Central memory CD8-positive, alpha-beta T cell (primary cell): ENCODE results near the gene TMEM135.
"Not testable (repeated sequence)": the region's sequence is repeated elsewhere in the genome, so short reads cannot be mapped to it uniquely, and the experiment has no call there.

Experiments
- ATAC-seq: fragments of 150-1000 bp; cut with Tn5 transposase; replicated peaks from 2 replicates; pipeline ENCODE4 v1.10.0; 2022; ENCODE audit warnings: mild to moderate bottlenecking, moderate FRiP score, moderate number of reproducible peaks; ENCODE audit not compliant: poor library complexity, severe bottlenecking; ENCODE audit errors: extremely low read depth
- DNase-seq, 2 donors: peaks; one replicate each; pipeline ENCODE4 v3.0.0; 2021; ENCODE audit warnings: low spot score in 2 of 2
- H3K27ac Mint-ChIP-seq: one replicate; pipeline ENCODE4 v1.8.0; 2022; ENCODE audit warnings: low read depth, mild to moderate bottlenecking, moderate library complexity, mixed read lengths
- H3K27me3 Mint-ChIP-seq: one replicate; pipeline ENCODE4 v1.8.0; 2022; ENCODE audit warnings: mixed read lengths
- H3K36me3 Mint-ChIP-seq: one replicate; pipeline ENCODE4 v1.8.0; 2022; ENCODE audit warnings: mild to moderate bottlenecking, moderate library complexity, mixed read lengths; ENCODE audit not compliant: insufficient read depth
- H3K4me1 Mint-ChIP-seq: one replicate; pipeline ENCODE4 v1.8.0; 2022; ENCODE audit warnings: mixed read lengths
- H3K4me3 Mint-ChIP-seq: one replicate; pipeline ENCODE4 v1.8.0; 2022; ENCODE audit warnings: mild to moderate bottlenecking, moderate library complexity, mixed read lengths
- H3K9me3 Mint-ChIP-seq: one replicate; pipeline ENCODE4 v1.8.0; 2022; ENCODE audit warnings: mixed read lengths

The TMEM135 gene

GRCh38 chr11:87141322-87141721 lies 103.6 kb downstream of the TMEM135 start:
- no peak for DNase-seq
- no peak overlapping the region for H3K27ac Mint-ChIP-seq

GRCh38 chr11:87141980-87142514 lies 104.3 kb downstream of the TMEM135 start:
- ATAC-seq (no peak), DNase-seq (no peak)
- peaks cover 19% of the 10 kb centered on the region for H3K4me1 Mint-ChIP-seq
- peaks cover 1% of the 10 kb centered on the region for H3K36me3 Mint-ChIP-seq
- H3K27me3 Mint-ChIP-seq = no peaks in the 10 kb centered on the region
- H3K9me3 Mint-ChIP-seq = no peaks in the 10 kb centered on the region
- no peak overlapping the region for H3K4me3 Mint-ChIP-seq
- no peak overlapping the region for H3K27ac Mint-ChIP-seq

More at GRCh38 chr11:87141322-87141721, 103.6 kb downstream of the TMEM135 start:
- ATAC-seq = no peak
- Mint-ChIP-seq H3K9me3 (no peaks in the 10 kb centered on the region), H3K4me3 (no peak overlapping the region), H3K36me3 (peaks cover 2% of the 10 kb centered on the region), H3K4me1 (peaks cover 19% of the 10 kb centered on the region), H3K27me3 (no peaks in the 10 kb centered on the region)

- H3K27me3 Mint-ChIP-seq = no peaks in the 10 kb centered on the region
- no peaks in the 10 kb centered on the region for H3K9me3 Mint-ChIP-seq
- peak overlapping the region; percentile 65 for H3K27ac Mint-ChIP-seq
- ATAC-seq = no peak
- H3K4me3 Mint-ChIP-seq = no peak overlapping the region
- H3K36me3 Mint-ChIP-seq = no peaks in the 10 kb centered on the region
- no peak for DNase-seq
- H3K4me1 Mint-ChIP-seq = peaks cover 19% of the 10 kb centered on the region
Observed at GRCh38 chr11:87142594-87142993, 104.9 kb downstream of the TMEM135 start.

GRCh38 chr11:87143641-87144040 lies 105.9 kb downstream of the TMEM135 start:
- Mint-ChIP-seq H3K9me3 (no peaks in the 10 kb centered on the region), H3K27ac (peak overlapping the region; percentile 65), H3K36me3 (no peaks in the 10 kb centered on the region), H3K27me3 (no peaks in the 10 kb centered on the region), H3K4me1 (peaks cover 19% of the 10 kb centered on the region), H3K4me3 (no peak overlapping the region)
- DNase-seq = no peak
- no peak for ATAC-seq

GRCh38 chr11:87144252-87144651 lies 106.5 kb downstream of the TMEM135 start:
- Mint-ChIP-seq H3K4me1 (peaks cover 22% of the 10 kb centered on the region), H3K4me3 (no peak overlapping the region), H3K36me3 (no peaks in the 10 kb centered on the region), H3K27me3 (no peaks in the 10 kb centered on the region), H3K9me3 (no peaks in the 10 kb centered on the region), H3K27ac (no peak overlapping the region)
- DNase-seq (no peak), ATAC-seq (no peak)

- H3K4me3 Mint-ChIP-seq = no peak overlapping the region
- no peaks in the 10 kb centered on the region for H3K27me3 Mint-ChIP-seq
- peaks cover 32% of the 10 kb centered on the region for H3K4me1 Mint-ChIP-seq
- no peaks in the 10 kb centered on the region for H3K36me3 Mint-ChIP-seq
- ATAC-seq (no peak), DNase-seq (no peak)
- no peaks in the 10 kb centered on the region for H3K9me3 Mint-ChIP-seq
- no peak overlapping the region for H3K27ac Mint-ChIP-seq
Observed at GRCh38 chr11:87148749-87149148, 111.0 kb downstream of the TMEM135 start.

- not testable (repeated sequence) for DNase-seq, H3K36me3 Mint-ChIP-seq, ATAC-seq, H3K27ac Mint-ChIP-seq, H3K27me3 Mint-ChIP-seq, H3K9me3 Mint-ChIP-seq, H3K4me3 Mint-ChIP-seq
- H3K4me1 Mint-ChIP-seq = peaks cover 37% of the 10 kb centered on the region
Observed at GRCh38 chr11:87149782-87150181, 112.0 kb downstream of the TMEM135 start.

GRCh38 chr11:87150936-87151335 lies 113.2 kb downstream of the TMEM135 start:
- H3K9me3 Mint-ChIP-seq = no peaks in the 10 kb centered on the region
- DNase-seq (no peak), ATAC-seq (no peak)
- H3K36me3 Mint-ChIP-seq = no peaks in the 10 kb centered on the region
- no peak overlapping the region for H3K27ac Mint-ChIP-seq
- H3K4me3 Mint-ChIP-seq = no peak overlapping the region
- H3K27me3 Mint-ChIP-seq = no peaks in the 10 kb centered on the region
- peaks cover 31% of the 10 kb centered on the region for H3K4me1 Mint-ChIP-seq

GRCh38 chr11:87154246-87154645 lies 116.5 kb downstream of the TMEM135 start:
- no peak overlapping the region for H3K27ac Mint-ChIP-seq
- DNase-seq = no peak
- H3K36me3 Mint-ChIP-seq = no peaks in the 10 kb centered on the region
- H3K9me3 Mint-ChIP-seq = no peaks in the 10 kb centered on the region
- no peaks in the 10 kb centered on the region for H3K27me3 Mint-ChIP-seq
- no peak overlapping the region for H3K4me3 Mint-ChIP-seq
- H3K4me1 Mint-ChIP-seq = peaks cover 37% of the 10 kb centered on the region
- ATAC-seq = no peak

- no peak overlapping the region for H3K4me3 Mint-ChIP-seq
- no peaks in the 10 kb centered on the region for H3K9me3 Mint-ChIP-seq
- ATAC-seq (no peak), DNase-seq (no peak)
- no peaks in the 10 kb centered on the region for H3K36me3 Mint-ChIP-seq
- H3K27me3 Mint-ChIP-seq = no peaks in the 10 kb centered on the region
- no peak overlapping the region for H3K27ac Mint-ChIP-seq
- peaks cover 29% of the 10 kb centered on the region for H3K4me1 Mint-ChIP-seq
Observed at GRCh38 chr11:87156970-87157369, 119.2 kb downstream of the TMEM135 start.

GRCh38 chr11:87169076-87169475 lies 131.3 kb downstream of the TMEM135 start:
- H3K4me1 Mint-ChIP-seq = peaks cover 23% of the 10 kb centered on the region
- H3K9me3 Mint-ChIP-seq = peaks cover 31% of the 10 kb centered on the region
- ATAC-seq, H3K27ac Mint-ChIP-seq, H3K27me3 Mint-ChIP-seq, H3K4me3 Mint-ChIP-seq, H3K36me3 Mint-ChIP-seq, DNase-seq: not testable (repeated sequence)

- H3K9me3 Mint-ChIP-seq = peaks cover 12% of the 10 kb centered on the region
- peaks cover 23% of the 10 kb centered on the region for H3K4me1 Mint-ChIP-seq
- peaks cover 2% of the 10 kb centered on the region for H3K36me3 Mint-ChIP-seq
- H3K4me3 Mint-ChIP-seq = no peak overlapping the region
- H3K27ac Mint-ChIP-seq = peak overlapping the region; percentile 47
- ATAC-seq (peak; percentile 82), DNase-seq (no peak)
- H3K27me3 Mint-ChIP-seq = no peaks in the 10 kb centered on the region
Observed at GRCh38 chr11:87173185-87174039, 135.7 kb downstream of the TMEM135 start.

- H3K27me3 Mint-ChIP-seq = no peaks in the 10 kb centered on the region
- H3K36me3 Mint-ChIP-seq = peaks cover 2% of the 10 kb centered on the region
- no peak overlapping the region for H3K4me3 Mint-ChIP-seq
- peak overlapping the region; percentile 47 for H3K27ac Mint-ChIP-seq
- ATAC-seq = no peak
- H3K4me1 Mint-ChIP-seq = peaks cover 22% of the 10 kb centered on the region
- H3K9me3 Mint-ChIP-seq = peaks cover under 1% of the 10 kb centered on the region
- no peak for DNase-seq
Observed at GRCh38 chr11:87174870-87175269, 137.1 kb downstream of the TMEM135 start.
